PC-3 (cell line): ENCODE data around the gene ST7. TPM values are rescaled to one million over a fixed set of nuclear protein-coding genes. Genes with fewer than 3 reads are reported as not detected.

Experiments used
- ATAC-seq: fragments of 200-7000 bp; cut with Tn5 transposase; 2 replicates; pipeline ENCODE4 v1.9.1; 2020; ENCODE audit warnings: mild to moderate bottlenecking, moderate library complexity
- BruUV-seq: library from RNA; stranded (reverse); fragments of 400-500 nt; replicated peaks from 2 replicates; lab custom pipeline; 2021; lab: Mats Ljungman, UMichigan
- CTCF ChIA-PET: fragments of 300-600 bp; sonication (Branson Sonifier 250); formaldehyde crosslinking; loops from one replicate; lab custom pipeline; 2022; ENCODE audit warnings: antibody characterized with exemption; lab: Charles Lee
- POLR2A ChIA-PET: fragments of 300-600 bp; sonication (Branson Sonifier 250); formaldehyde crosslinking; loops from one replicate; lab custom pipeline; 2022; ENCODE audit warnings: antibody characterized with exemption; ENCODE audit not compliant: unreplicated experiment; lab: Charles Lee
- DNase-seq: peaks from one replicate; pipeline ENCODE4 v3.0.0-alpha.2; 2015
- H2AFZ ChIP-seq: fragments of 300-600 bp; sonication (generic); 2 replicates; pipeline ENCODE4 v1.6.0; 2016; ENCODE audit warnings: antibody characterized with exemption, low read length
- H3F3A ChIP-seq: fragments of 300-600 bp; sonication (generic); one replicate; pipeline ENCODE4 v1.6.0; 2017; ENCODE audit warnings: antibody characterized with exemption, low read length, control low read depth, mild to moderate bottlenecking; ENCODE audit not compliant: unreplicated experiment
- H3K27ac ChIP-seq: fragments of 300-600 bp; sonication (generic); 2 replicates; pipeline ENCODE4 v1.5.1; 2016; ENCODE audit warnings: mild to moderate bottlenecking, low read length
- H3K27me3 ChIP-seq: fragments of 300-600 bp; sonication (generic); 2 replicates; pipeline ENCODE4 v1.6.1; 2016; ENCODE audit warnings: low read length, mixed read lengths
- H3K36me3 ChIP-seq: fragments of 300-600 bp; sonication (generic); 2 replicates; pipeline ENCODE4 v1.6.1; 2016; ENCODE audit warnings: low read depth, mixed run types, low read length, mixed read lengths
- H3K4me1 ChIP-seq: fragments of 300-600 bp; sonication (generic); 2 replicates; pipeline ENCODE4 v1.5.1; 2016; ENCODE audit warnings: low read length; ENCODE audit not compliant: insufficient read depth
- H3K4me2 ChIP-seq: fragments of 300-600 bp; sonication (generic); 2 replicates; pipeline ENCODE4 v1.6.0; 2016; ENCODE audit warnings: low read length
- H3K4me3 ChIP-seq: fragments of 300-600 bp; sonication (generic); 2 replicates; pipeline ENCODE4 v1.5.1; 2016; ENCODE audit warnings: mild to moderate bottlenecking, low read length, mixed read lengths
- H3K79me2 ChIP-seq: fragments of 300-600 bp; sonication (generic); 2 replicates; pipeline ENCODE4 v1.6.1; 2017; ENCODE audit warnings: low read length, mixed read lengths
- H3K9ac ChIP-seq: fragments of 300-600 bp; sonication (generic); 2 replicates; pipeline ENCODE4 v1.6.0; 2016; ENCODE audit warnings: mild to moderate bottlenecking, low read length
- H3K9me2 ChIP-seq: fragments of 300-600 bp; sonication (generic); replicated peaks from 2 replicates; pipeline ENCODE4 v1.6.1; 2016; ENCODE audit warnings: mixed run types, low read length, mixed read lengths
- H3K9me3 ChIP-seq: fragments of 300-600 bp; sonication (generic); 2 replicates; pipeline ENCODE4 v1.6.1; 2016; ENCODE audit warnings: low read length, mixed read lengths
- H4K20me1 ChIP-seq: fragments of 300-600 bp; sonication (generic); 2 replicates; pipeline ENCODE4 v1.6.1; 2016; ENCODE audit warnings: low read length, mixed read lengths
- CTCF ChIP-seq: fragments of 300-600 bp; sonication (generic); conservative IDR thresholded peaks from 2 replicates; pipeline ENCODE4 v1.5.1; 2017; ENCODE audit warnings: antibody characterized with exemption, low read depth, mild to moderate bottlenecking, low read length
- EZH2 ChIP-seq: fragments of 300-600 bp; sonication (generic); IDR thresholded peaks from one replicate; pipeline ENCODE4 v1.6.1; 2017; ENCODE audit warnings: antibody characterized with exemption, mild to moderate bottlenecking, low read length; ENCODE audit not compliant: unreplicated experiment
- EZH2phosphoT487 ChIP-seq: fragments of 300-600 bp; sonication (generic); IDR thresholded peaks from 2 replicates; pipeline ENCODE4 v1.6.1; 2018; ENCODE audit warnings: mild to moderate bottlenecking, antibody characterized with exemption, low read length, borderline replicate concordance
- intact Hi-C: fragments of 100-400 bp; cut with micrococcal nuclease; formaldehyde crosslinking; loops from 2 replicates; pipeline ENCODE4 v1.9.0; 2023
- total RNA-seq: library from RNA; depleted of rRNA; stranded (reverse); fragments of >200 nt; gene quantifications from 2 replicates; pipeline ENCODE4 v1.2.3, GENCODE V29; 2014

Gene ST7
- total RNA-seq, 1 experiment from 2014 or later = 19.7 TPM

GRCh38 chr7:117098457-117098856 lies 145.2 kb downstream of the ST7 start:
- peak; percentile 78 for ATAC-seq
- H3K4me2 ChIP-seq = peak overlapping the region; percentile 33; the same call in 1 of the 2 replicates
- H2AFZ ChIP-seq = no peak overlapping the region
- H3K9me3 ChIP-seq = no peaks in the 10 kb centered on the region
- TF ChIP-seq EZH2 = no peak
- no peak for TF ChIP-seq EZH2phosphoT487
- TF ChIP-seq CTCF = no peak
- intact Hi-C loops = no loop called here
- no peaks in the 10 kb centered on the region for H3K36me3 ChIP-seq
- no peak overlapping the region for H3K9ac ChIP-seq
- H4K20me1 ChIP-seq = no peaks in the 10 kb centered on the region
- peak overlapping the region; percentile 61 for H3K27ac ChIP-seq
- no peak overlapping the region for H3K4me3 ChIP-seq
- BruUV-seq = no TSS peak
- peaks cover 7% of the 10 kb centered on the region for H3K4me1 ChIP-seq
- no peaks in the 10 kb centered on the region for H3F3A ChIP-seq
- ChIA-PET POLR2A (interaction anchor here (0.5 to 0.6 kb wide), 2 partner anchors 109 to 152 kb away, joined by 3 read pairs; no protein-coding TSS in a partner anchor), CTCF (no interaction called here)
- no peaks in the 10 kb centered on the region for H3K27me3 ChIP-seq
- H3K79me2 ChIP-seq = no peaks in the 10 kb centered on the region
- H3K9me2 ChIP-seq = no peaks in the 10 kb centered on the region
- peak; percentile 63 for DNase-seq

GRCh38 chr7:117101026-117101425 lies 147.7 kb downstream of the ST7 start:
- TF ChIP-seq EZH2phosphoT487 (no peak), EZH2 (no peak), CTCF (no peak)
- ChIA-PET CTCF (no interaction called here), POLR2A (no interaction called here)
- H3K9ac ChIP-seq = no peak overlapping the region
- no peaks in the 10 kb centered on the region for H3K27me3 ChIP-seq
- peaks cover 7% of the 10 kb centered on the region for H3K4me1 ChIP-seq
- no TSS peak for BruUV-seq
- ATAC-seq (no peak), DNase-seq (no peak)
- H3K79me2 ChIP-seq = no peaks in the 10 kb centered on the region
- no peak overlapping the region for H3K27ac ChIP-seq
- no peaks in the 10 kb centered on the region for H3K9me3 ChIP-seq
- H3K9me2 ChIP-seq = no peaks in the 10 kb centered on the region
- H3K4me3 ChIP-seq = no peak overlapping the region
- H3F3A ChIP-seq = no peaks in the 10 kb centered on the region
- no peaks in the 10 kb centered on the region for H3K36me3 ChIP-seq
- intact Hi-C loops = no loop called here
- H3K4me2 ChIP-seq = no peak overlapping the region
- H2AFZ ChIP-seq = no peak overlapping the region
- no peaks in the 10 kb centered on the region for H4K20me1 ChIP-seq

- Histone ChIP-seq H3K79me2 (no peaks in the 10 kb centered on the region), H3F3A (no peaks in the 10 kb centered on the region), H3K27me3 (no peaks in the 10 kb centered on the region), H4K20me1 (no peaks in the 10 kb centered on the region), H3K4me2 (no peak overlapping the region), H3K9me3 (no peaks in the 10 kb centered on the region), H3K9ac (no peak overlapping the region), H3K9me2 (no peaks in the 10 kb centered on the region), H3K4me1 (no peaks in the 10 kb centered on the region), H3K36me3 (no peaks in the 10 kb centered on the region), H3K4me3 (no peak overlapping the region), H3K27ac (no peak overlapping the region), H2AFZ (no peak overlapping the region)
- ChIA-PET CTCF (interaction anchor here (0.5 kb wide), 1 partner anchor 8 kb away, joined by 3 read pairs; no protein-coding TSS in a partner anchor), POLR2A (no interaction called here)
- TF ChIP-seq CTCF = no peak
- TF ChIP-seq EZH2phosphoT487 = no peak
- no peak for TF ChIP-seq EZH2
- intact Hi-C loops = no loop called here
- DNase-seq = no peak
- BruUV-seq = no TSS peak
- ATAC-seq = no peak
Observed at GRCh38 chr7:117110480-117111315, 157.4 kb downstream of the ST7 start.
